H1 (cell line): ENCODE results near the gene ARHGAP6. TPM values are rescaled to one million over a fixed set of nuclear protein-coding genes. Genes with fewer than 3 reads are reported as not detected.

Source experiments
- CTCF ChIA-PET: fragments of 300-600 bp; sonication (Branson Sonifier 250); formaldehyde crosslinking; loops from one replicate; lab custom pipeline; 2021; ENCODE audit not compliant: partially characterized antibody; lab: Charles Lee
- POLR2A ChIA-PET: fragments of 300-600 bp; sonication (Branson Sonifier 250); formaldehyde crosslinking; loops from one replicate; lab custom pipeline; 2021; ENCODE audit warnings: inconsistent platforms; ENCODE audit not compliant: partially characterized antibody; lab: Charles Lee
- DNase-seq, 2 experiments: peaks; one replicate each; pipeline versions ENCODE4 v3.0.0 to v3.0.0-alpha.2; 2010 to 2022; ENCODE audit warnings: low spot score in 2 of 2, low read depth in 1 of 2, mixed read lengths in 1 of 2
- FAIRE-seq: peaks from 2 replicates; lab custom pipeline; 2011; peaks lifted over from hg19 to GRCh38; lab: Jason Lieb, UNC
- H2AFZ ChIP-seq: 2 replicates; pipeline ENCODE4 v1.8.1; 2012; ENCODE audit warnings: low read length, inconsistent platforms
- H2AK5ac ChIP-seq: 2 replicates; pipeline ENCODE4 v1.6.1; 2013; ENCODE audit warnings: low read depth, low read length
- H2BK120ac ChIP-seq: replicated peaks from 2 replicates; pipeline ENCODE3; 2013; ENCODE audit warnings: low read depth, low read length, inconsistent platforms
- H2BK12ac ChIP-seq: 2 replicates; pipeline ENCODE4 v1.6.1; 2013; ENCODE audit warnings: low read depth, low read length
- H2BK15ac ChIP-seq: 2 replicates; pipeline ENCODE4 v1.6.1; 2013; ENCODE audit warnings: low read length
- H2BK20ac ChIP-seq: 2 replicates; pipeline ENCODE4 v1.6.1; 2013; ENCODE audit warnings: low read length
- H2BK5ac ChIP-seq: 2 replicates; pipeline ENCODE4 v1.6.1; 2013; ENCODE audit warnings: low read depth, low read length
- H3K14ac ChIP-seq: 2 replicates; pipeline ENCODE4 v1.6.1; 2013; ENCODE audit warnings: inconsistent platforms; ENCODE audit not compliant: insufficient read length
- H3K18ac ChIP-seq: 2 replicates; pipeline ENCODE4 v1.6.1; 2013; ENCODE audit warnings: low read length; ENCODE audit errors: extremely low read depth
- H3K23ac ChIP-seq: 2 replicates; pipeline ENCODE4 v1.6.1; 2013; ENCODE audit warnings: inconsistent platforms; ENCODE audit not compliant: insufficient read length
- H3K23me2 ChIP-seq: 2 replicates; pipeline ENCODE4 v1.6.1; 2013; ENCODE audit warnings: low read depth, low read length
- H3K27ac ChIP-seq: 2 replicates; pipeline ENCODE4 v1.6.1; 2011; ENCODE audit warnings: low read depth, low read length, inconsistent platforms
- H3K27me3 ChIP-seq, 4 experiments: replicated peaks in 1 of 4; 1 replicate in 1 of 4; 2 replicates in 3 of 4; pipeline versions ENCODE4 v1.6.1 to v1.8.1; 2011 to 2013; ENCODE audit warnings: low read length in 3 of 4, mild to moderate bottlenecking in 3 of 4, inconsistent platforms in 2 of 4, mixed read lengths in 2 of 4, moderate library complexity in 1 of 4; ENCODE audit not compliant: control insufficient read depth in 3 of 4, insufficient read depth in 3 of 4; ENCODE audit errors: extremely low read depth in 1 of 4
- H3K36me3 ChIP-seq, 4 experiments: 2 replicates each; pipeline versions ENCODE4 v1.6.1 to v1.8.1; 2011 to 2013; ENCODE audit warnings: mild to moderate bottlenecking in 4 of 4, low read length in 3 of 4, moderate library complexity in 2 of 4, control low read depth in 1 of 4, inconsistent platforms in 1 of 4; ENCODE audit not compliant: insufficient read depth in 4 of 4, control insufficient read depth in 2 of 4
- H3K4ac ChIP-seq: replicated peaks from 2 replicates; pipeline ENCODE3; 2013; ENCODE audit warnings: low read length, low read depth, mixed read lengths, inconsistent platforms; ENCODE audit not compliant: insufficient read length
- H3K4me1 ChIP-seq, 4 experiments: replicated peaks in 1 of 4; 1 replicate in 1 of 4; 2 replicates in 3 of 4; pipeline versions ENCODE4 v1.6.1 to v1.8.1; 2011 to 2013; ENCODE audit warnings: low read length in 3 of 4, inconsistent platforms in 2 of 4, mixed read lengths in 1 of 4; ENCODE audit not compliant: insufficient read depth in 4 of 4, control insufficient read depth in 3 of 4
- H3K4me2 ChIP-seq, 2 experiments: 2 replicates each; pipeline versions ENCODE4 v1.6.1 to v1.8.1; 2011 to 2013; ENCODE audit warnings: low read depth in 2 of 2, low read length in 2 of 2, control low read depth in 1 of 2, inconsistent platforms in 1 of 2, mild to moderate bottlenecking in 1 of 2; ENCODE audit not compliant: insufficient read depth in 1 of 2
- H3K4me3 ChIP-seq, 4 experiments: fragments of 200-600, 300-600 bp in 1 of 4; sonication (generic), shearing (Covaris generic), sonication (Bioruptor Twin) in 1 of 4; 2 replicates each; pipeline versions ENCODE4 v1.5.1 to v1.8.1; 2011 to 2016; ENCODE audit warnings: low read length in 4 of 4, low read depth in 3 of 4, control low read depth in 2 of 4, inconsistent platforms in 2 of 4, mild to moderate bottlenecking in 2 of 4, mixed read lengths in 1 of 4, moderate library complexity in 1 of 4; ENCODE audit not compliant: insufficient read depth in 2 of 4; ENCODE audit errors: extremely low read depth in 1 of 4
- H3K56ac ChIP-seq: replicated peaks from 2 replicates; pipeline ENCODE3; 2013; ENCODE audit warnings: low read depth, mild to moderate bottlenecking, mixed read lengths, low read length, inconsistent platforms; ENCODE audit not compliant: insufficient read length
- H3K79me1 ChIP-seq: 2 replicates; pipeline ENCODE4 v1.6.1; 2013; ENCODE audit warnings: low read depth, low read length, control low read depth
- H3K79me2 ChIP-seq, 2 experiments: 2 replicates each; pipeline versions ENCODE4 v1.6.1 to v1.8.1; 2012 to 2013; ENCODE audit warnings: low read length in 2 of 2, mild to moderate bottlenecking in 2 of 2, inconsistent platforms in 1 of 2; ENCODE audit not compliant: insufficient read depth in 2 of 2, control insufficient read depth in 1 of 2
- H3K9ac ChIP-seq, 4 experiments: replicated peaks in 1 of 4; 1 replicate in 1 of 4; 2 replicates in 3 of 4; pipeline versions ENCODE4 v1.6.1 to v1.8.1; 2011 to 2013; ENCODE audit warnings: low read depth in 3 of 4, low read length in 3 of 4, control low read depth in 2 of 4, mild to moderate bottlenecking in 2 of 4, moderate library complexity in 2 of 4, inconsistent platforms in 1 of 4; ENCODE audit errors: extremely low read depth in 1 of 4
- H3K9me3 ChIP-seq, 2 experiments: 2 replicates each; pipeline versions ENCODE4 v1.6.1 to v1.8.1; 2012 to 2013; ENCODE audit warnings: mild to moderate bottlenecking in 2 of 2, moderate library complexity in 2 of 2, control low read depth in 1 of 2, inconsistent platforms in 1 of 2, low read depth in 1 of 2, low read length in 1 of 2, mixed read lengths in 1 of 2; ENCODE audit not compliant: insufficient read depth in 2 of 2
- H4K20me1 ChIP-seq, 2 experiments: replicated peaks in 1 of 2; 2 replicates each; pipeline versions ENCODE3 to v1.8.1; 2011 to 2013; ENCODE audit warnings: inconsistent platforms in 2 of 2, low read length in 2 of 2, mild to moderate bottlenecking in 1 of 2; ENCODE audit not compliant: insufficient read depth in 2 of 2, control insufficient read depth in 1 of 2
- H4K5ac ChIP-seq: 2 replicates; pipeline ENCODE4 v1.6.1; 2013; ENCODE audit warnings: low read length, low read depth, mixed read lengths, inconsistent platforms; ENCODE audit not compliant: insufficient read length
- H4K8ac ChIP-seq: 2 replicates; pipeline ENCODE4 v1.8.0; 2013; ENCODE audit warnings: mild to moderate bottlenecking, moderate library complexity, low read length, inconsistent platforms; ENCODE audit not compliant: insufficient read depth; ENCODE audit errors: extremely low read depth
- H4K91ac ChIP-seq: replicated peaks from 2 replicates; pipeline ENCODE3; 2013; ENCODE audit warnings: low read length, mixed read lengths, inconsistent platforms; ENCODE audit not compliant: insufficient read length
- ASH2L ChIP-seq: fragments of 200-600, 300-600 bp; sonication (generic); IDR thresholded peaks from one replicate; pipeline ENCODE4 v1.7.1; 2017; ENCODE audit warnings: low read length
- BRCA1 ChIP-seq: IDR thresholded peaks from 2 replicates; pipeline ENCODE4 v1.6.1; 2012; ENCODE audit warnings: low read depth, low read length, improper control_type of control experiment
- CTBP2 ChIP-seq: IDR thresholded peaks from 2 replicates; pipeline ENCODE4 v1.7.0; 2011; ENCODE audit warnings: borderline replicate concordance, mild to moderate bottlenecking, moderate library complexity, mixed read lengths, low read length; ENCODE audit not compliant: insufficient read depth, insufficient read length
- E2F6 ChIP-seq: IDR thresholded peaks from 2 replicates; pipeline ENCODE4 v1.6.1; 2012; ENCODE audit warnings: inconsistent platforms
- FOSL1 ChIP-seq: IDR thresholded peaks from 2 replicates; pipeline ENCODE4 v1.6.1; 2011; ENCODE audit warnings: mild to moderate bottlenecking, low read depth, low read length, moderate library complexity; ENCODE audit not compliant: insufficient read depth
- GTF2F1 ChIP-seq: IDR thresholded peaks from 2 replicates; pipeline ENCODE4 v1.6.1; 2012; ENCODE audit warnings: low read depth, low read length, improper control_type of control experiment, borderline replicate concordance
- KDM4A ChIP-seq: IDR thresholded peaks from one replicate; pipeline ENCODE4 v1.7.1; 2012; ENCODE audit warnings: low read depth, mild to moderate bottlenecking, moderate library complexity, low read length, inconsistent platforms; ENCODE audit not compliant: severe bottlenecking
- KDM5A ChIP-seq: fragments of 200-600 bp; IDR thresholded peaks from 2 replicates; pipeline ENCODE4 v1.7.1; 2012; ENCODE audit warnings: mild to moderate bottlenecking, low read length, inconsistent platforms, mixed read lengths
- MAX ChIP-seq: IDR thresholded peaks from 2 replicates; pipeline ENCODE4 v1.6.1; 2012; ENCODE audit warnings: inconsistent platforms
- RAD21 ChIP-seq, 2 experiments: IDR thresholded peaks in 1 of 2; conservative IDR thresholded peaks in 1 of 2; 2 replicates each; pipeline ENCODE4 v1.6.1; 2011; ENCODE audit warnings: low read depth in 2 of 2, low read length in 2 of 2, improper control_type of control experiment in 1 of 2, inconsistent platforms in 1 of 2, mild to moderate bottlenecking in 1 of 2, moderate library complexity in 1 of 2
- SIN3A ChIP-seq, 2 experiments: IDR thresholded peaks in 1 of 2; conservative IDR thresholded peaks in 1 of 2; 2 replicates each; pipeline ENCODE4 v1.6.1; 2011 to 2012; ENCODE audit warnings: low read length in 2 of 2, improper control_type of control experiment in 1 of 2, low read depth in 1 of 2, mild to moderate bottlenecking in 1 of 2
- SP1 ChIP-seq: IDR thresholded peaks from 2 replicates; pipeline ENCODE4 v1.6.1; 2011; ENCODE audit warnings: low read depth, low read length
- TAF1 ChIP-seq: IDR thresholded peaks from 2 replicates; pipeline ENCODE4 v1.6.1; 2011; ENCODE audit warnings: mild to moderate bottlenecking, low read depth, low read length
- TCF12 ChIP-seq: IDR thresholded peaks from 2 replicates; pipeline ENCODE4 v1.6.1; 2011; ENCODE audit warnings: low read depth, mild to moderate bottlenecking, low read length
- WGBS, 2 experiments: shearing (Covaris generic) in 1 of 2; methylation state at CpG; one replicate each; pipeline versions ENCODE4 v1.1.6 to v1.1.7; 2013 to 2015; ENCODE audit warnings: low lambda C conversion rate in 2 of 2, mixed read lengths in 2 of 2, inconsistent platforms in 1 of 2, low coverage in 1 of 2, missing lambda C conversion rate in 1 of 2; ENCODE audit not compliant: insufficient replicate concordance in 2 of 2, insufficient coverage in 1 of 2, insufficient read length in 1 of 2; ENCODE audit errors: extremely low coverage in 1 of 2, missing lambda C conversion rate in 1 of 2; 5-methylcytosine and 5-hydroxymethylcytosine counted together
- polyA plus RNA-seq, 7 experiments: library from polyadenylated mRNA; depleted of rRNA in 3 of 7; stranded (reverse) in 5 of 7; unstranded in 2 of 7; fragments of >200 nt in 5 of 7; fragments of 200-250 nt in 2 of 7; gene quantifications; 1 replicate in 5 of 7; 2 replicates in 1 of 7; 4 replicates in 1 of 7; pipeline versions ENCODE4 v1.2.1 to v1.2.3, GENCODE V29; 2011 to 2013; ENCODE audit warnings: missing spikeins in 2 of 7, mixed read lengths in 2 of 7
- total RNA-seq: library from RNA; stranded (reverse); fragmentation: NEBNext Ultra II Directional; extraction: Animal tissue kit (Norgen Biotek cat#: 25700); gene quantifications from 2 replicates; pipeline ENCODE4 v1.2.1, GENCODE V29; 2021

Gene ARHGAP6
- total and polyA plus RNA-seq, 2 of the 8 experiments (the other 6 are each of a cell fraction or from before 2014, with no cell fraction given), result 0.35 to 0.82 TPM

GRCh38 chrX:11551151-11551550, 114.6 kb downstream of the ARHGAP6 start:
- POLR2A ChIA-PET, result no interaction called here
- no peak overlapping the region for H3K56ac ChIP-seq
- no peak overlapping the region for H4K8ac ChIP-seq
- H2BK5ac ChIP-seq, result no peak overlapping the region
- no peaks in the 10 kb centered on the region for H3K9me3 ChIP-seq
- no peak overlapping the region for H3K14ac ChIP-seq
- DNase-seq (no peak), FAIRE-seq (no peak)
- no peaks in the 10 kb centered on the region for H3K36me3 ChIP-seq
- H3K79me1 ChIP-seq, result no peaks in the 10 kb centered on the region
- H2BK20ac ChIP-seq, result no peak overlapping the region
- H3K23me2 ChIP-seq, result no peaks in the 10 kb centered on the region
- H2BK15ac ChIP-seq, result no peak overlapping the region
- H4K5ac ChIP-seq, result no peak overlapping the region
- no peak overlapping the region for H3K4ac ChIP-seq
- H3K27ac ChIP-seq, result no peak overlapping the region
- CTCF ChIA-PET, result no interaction called here
- no peak overlapping the region for H3K18ac ChIP-seq
- H3K4me2 ChIP-seq, result no peak overlapping the region
- no peak overlapping the region for H2BK12ac ChIP-seq
- no peaks in the 10 kb centered on the region for H3K4me1 ChIP-seq
- no peak overlapping the region for H3K4me3 ChIP-seq
- H4K91ac ChIP-seq, result no peak overlapping the region
- H4K20me1 ChIP-seq, result no peaks in the 10 kb centered on the region
- no peak overlapping the region for H2AFZ ChIP-seq
- H2AK5ac ChIP-seq, result no peak overlapping the region
- no peaks in the 10 kb centered on the region for H3K79me2 ChIP-seq
- H3K27me3 ChIP-seq, result no peaks in the 10 kb centered on the region
- H3K23ac ChIP-seq, result no peak overlapping the region
- 86% methylated on average over 1 of the region's 1 CpG; no CpG with 5 or more reads in 1 of the 2 experiments for WGBS, 2 experiments
- H3K9ac ChIP-seq, result no peak overlapping the region
- H2BK120ac ChIP-seq, result no peak overlapping the region
- TF ChIP-seq E2F6 (no peak), KDM5A (no peak), TCF12 (no peak), RAD21 (IDR thresholded peaks at IDR 0.05 in 1 of 2, conservative IDR thresholded peaks at IDR 0.05 in 1 of 2; ENCODE audit: low read depth in 2 of 2, low read length in 2 of 2) (no peak), SIN3A (conservative IDR thresholded peaks at IDR 0.05 in 1 of 2, IDR thresholded peaks at IDR 0.05 in 1 of 2; ENCODE audit: low read depth in 1 of 2, low read length in 2 of 2) (no peak), FOSL1 (no peak), ASH2L (no peak), MAX (no peak), BRCA1 (no peak), GTF2F1 (no peak), CTBP2 (no peak), TAF1 (no peak), SP1 (no peak), KDM4A (no peak)
